ENCODE measurements around the gene FIP1L1. TPM values are rescaled to one million over a fixed set of nuclear protein-coding genes. Genes with fewer than 3 reads are reported as not detected.
A peak's percentile ranks its signal among the peaks of the same experiment; 100 is the strongest.
"Not testable (repeated sequence)": the region's sequence is repeated elsewhere in the genome, so short reads cannot be mapped to it uniquely, and the experiment has no call there.

The FIP1L1 gene, protein sequence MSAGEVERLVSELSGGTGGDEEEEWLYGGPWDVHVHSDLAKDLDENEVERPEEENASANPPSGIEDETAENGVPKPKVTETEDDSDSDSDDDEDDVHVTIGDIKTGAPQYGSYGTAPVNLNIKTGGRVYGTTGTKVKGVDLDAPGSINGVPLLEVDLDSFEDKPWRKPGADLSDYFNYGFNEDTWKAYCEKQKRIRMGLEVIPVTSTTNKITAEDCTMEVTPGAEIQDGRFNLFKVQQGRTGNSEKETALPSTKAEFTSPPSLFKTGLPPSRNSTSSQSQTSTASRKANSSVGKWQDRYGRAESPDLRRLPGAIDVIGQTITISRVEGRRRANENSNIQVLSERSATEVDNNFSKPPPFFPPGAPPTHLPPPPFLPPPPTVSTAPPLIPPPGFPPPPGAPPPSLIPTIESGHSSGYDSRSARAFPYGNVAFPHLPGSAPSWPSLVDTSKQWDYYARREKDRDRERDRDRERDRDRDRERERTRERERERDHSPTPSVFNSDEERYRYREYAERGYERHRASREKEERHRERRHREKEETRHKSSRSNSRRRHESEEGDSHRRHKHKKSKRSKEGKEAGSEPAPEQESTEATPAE
- 49.7 TPM for polyA plus RNA-seq (2013, experiment 1 of 2; ENCODE audit: insufficient read length)
- polyA plus RNA-seq (2013, experiment 2 of 2; ENCODE audit: insufficient read length): 35.9 TPM

DNA sequence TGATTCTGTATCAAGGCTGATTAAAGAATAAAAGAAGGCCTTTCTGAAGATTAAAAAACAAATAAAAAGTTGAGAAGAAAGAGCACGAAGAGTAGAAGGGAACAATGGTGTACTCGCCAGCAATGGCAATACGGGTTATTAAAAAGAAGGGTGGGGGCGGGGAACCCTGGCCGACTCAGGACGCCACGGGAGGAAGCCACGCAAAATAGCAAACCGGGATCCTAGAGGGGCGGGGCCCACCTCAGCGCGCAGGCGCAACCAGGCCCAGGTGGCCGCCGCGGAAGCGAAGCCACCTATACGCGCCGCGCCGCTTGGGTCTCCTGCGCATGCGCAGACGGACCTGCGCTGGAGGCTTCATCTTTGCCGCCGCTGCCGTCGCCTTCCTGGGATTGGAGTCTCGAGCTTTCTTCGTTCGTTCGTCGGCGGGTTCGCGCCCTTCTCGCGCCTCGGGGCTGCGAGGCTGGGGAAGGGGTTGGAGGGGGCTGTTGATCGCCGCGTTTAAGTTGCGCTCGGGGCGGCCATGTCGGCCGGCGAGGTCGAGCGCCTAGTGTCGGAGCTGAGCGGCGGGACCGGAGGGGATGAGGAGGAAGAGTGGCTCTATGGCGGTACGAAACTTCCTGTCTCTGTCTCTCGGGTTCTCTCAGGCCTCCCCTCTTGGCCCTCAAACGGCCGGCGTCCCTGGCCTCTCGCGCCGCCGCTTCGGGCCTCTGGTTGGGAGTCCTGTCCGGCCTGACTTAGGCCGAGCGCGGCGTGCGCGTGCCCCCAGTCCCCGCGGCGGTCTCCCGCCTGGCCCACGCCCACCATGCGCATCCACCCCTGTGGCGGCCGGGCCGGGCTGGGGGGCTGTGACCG, at the start of gene FIP1L1:
Gene FIP1L1, plus strand, starts transcription at position 323 of the 852 bp plus-strand sequence. Its CDS starts 198 bp downstream, at position 521.
- DNase-seq: peak; percentile 84

DNA sequence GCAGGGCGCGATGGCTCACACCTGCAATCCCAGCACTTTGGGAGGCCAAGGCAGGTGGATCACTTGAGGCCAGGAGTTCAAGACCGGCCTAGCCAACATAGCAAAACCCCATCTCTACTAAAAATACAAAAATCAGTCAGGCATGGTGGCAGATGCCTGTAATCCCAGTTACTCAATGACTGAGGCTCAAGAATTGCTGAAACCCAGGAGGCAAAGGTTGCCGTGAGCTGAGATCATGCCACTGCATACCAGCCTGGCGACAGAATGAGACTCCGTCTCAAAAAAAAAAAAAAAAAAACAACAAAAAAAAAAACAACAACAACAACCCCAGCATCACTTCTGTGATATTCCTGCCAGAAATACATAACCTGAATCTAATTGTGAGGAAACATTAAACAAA, 42.5 kb upstream of the FIP1L1 start:
- peak; percentile 2 for DNase-seq

DNA sequence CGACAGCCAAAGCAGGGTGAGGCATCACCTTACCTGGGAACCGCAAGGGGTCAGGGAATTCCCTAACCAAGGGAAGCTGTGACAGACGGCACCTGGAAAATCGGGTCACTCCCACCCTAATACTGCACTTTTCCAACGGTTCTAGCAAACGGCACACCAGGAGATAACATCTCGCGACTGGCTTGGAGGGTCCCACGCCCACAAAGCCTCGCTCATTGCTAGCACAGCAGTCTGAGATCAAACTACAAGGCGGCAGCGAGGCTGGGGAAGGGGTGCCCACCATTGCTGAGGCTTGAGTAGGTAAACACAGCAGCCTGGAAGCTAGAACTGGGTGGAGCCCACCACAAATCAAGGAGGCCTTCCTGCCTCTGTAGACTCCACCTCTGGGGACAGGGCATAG, 37.3 kb upstream of the FIP1L1 start:
- not testable (repeated sequence) for DNase-seq

DNA sequence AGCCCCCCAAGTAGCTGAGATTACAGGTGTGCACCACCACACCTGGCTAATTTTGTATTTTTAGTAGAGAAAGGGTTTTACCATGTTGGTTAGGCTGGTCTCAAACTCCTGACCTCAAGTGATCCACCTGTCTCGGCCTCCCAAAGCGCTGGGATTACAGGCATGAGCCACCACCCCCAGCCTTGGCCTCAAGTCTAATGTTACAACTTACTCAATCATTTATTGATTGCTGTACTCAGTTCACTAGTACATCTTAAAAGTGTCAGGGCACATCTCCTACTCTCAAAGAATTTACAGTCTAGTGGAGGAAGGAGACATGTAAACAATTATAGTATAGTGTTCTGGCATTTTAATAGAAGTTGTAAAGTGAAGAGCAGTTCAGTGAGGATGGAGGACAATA, 31.0 kb upstream of the FIP1L1 start:
- DNase-seq: not testable (repeated sequence)

DNA sequence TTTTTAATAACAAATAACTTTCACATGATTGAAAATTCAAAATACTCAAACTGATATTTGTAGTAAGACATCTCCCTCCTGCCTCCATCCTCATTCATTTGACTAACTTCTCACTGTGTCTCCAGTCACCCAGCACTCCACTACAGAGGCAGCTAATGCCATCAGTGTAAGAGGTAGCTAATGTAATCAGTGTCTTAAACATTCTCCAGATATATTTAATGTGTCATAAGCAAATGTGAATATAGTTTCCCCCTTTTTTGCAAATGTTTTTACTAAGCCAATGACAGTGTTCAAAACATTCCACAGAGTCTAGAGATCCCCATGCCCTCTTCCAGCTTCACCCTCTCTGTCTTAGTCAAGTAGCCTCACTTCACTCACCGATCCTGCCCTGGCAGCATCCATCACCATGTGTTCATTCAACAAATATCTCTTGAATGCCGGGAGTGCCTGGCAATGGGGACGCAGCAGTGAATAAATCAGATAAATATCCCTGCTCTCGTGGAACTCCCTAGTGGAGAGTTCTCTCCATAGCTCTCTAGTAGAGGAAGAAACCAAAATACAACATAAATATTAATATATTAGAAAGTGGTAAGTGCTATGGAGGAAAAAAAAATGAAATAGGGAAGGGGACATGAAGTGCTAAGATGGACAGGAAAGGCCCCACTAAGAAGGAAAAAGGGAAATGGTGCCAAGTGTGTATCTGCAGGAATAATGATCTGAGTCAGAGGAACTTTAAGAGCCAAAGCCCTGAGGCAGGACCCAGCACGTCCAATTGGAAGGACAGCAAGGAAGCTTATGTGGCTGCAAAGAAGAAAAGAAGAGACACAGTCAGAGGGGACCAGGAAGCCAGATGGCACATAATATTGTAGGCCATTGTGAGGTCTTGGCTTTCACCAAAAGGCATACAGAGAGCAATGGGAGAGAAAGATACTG, 30.3 kb upstream of the FIP1L1 start:
- peak; percentile 78 for DNase-seq

DNA sequence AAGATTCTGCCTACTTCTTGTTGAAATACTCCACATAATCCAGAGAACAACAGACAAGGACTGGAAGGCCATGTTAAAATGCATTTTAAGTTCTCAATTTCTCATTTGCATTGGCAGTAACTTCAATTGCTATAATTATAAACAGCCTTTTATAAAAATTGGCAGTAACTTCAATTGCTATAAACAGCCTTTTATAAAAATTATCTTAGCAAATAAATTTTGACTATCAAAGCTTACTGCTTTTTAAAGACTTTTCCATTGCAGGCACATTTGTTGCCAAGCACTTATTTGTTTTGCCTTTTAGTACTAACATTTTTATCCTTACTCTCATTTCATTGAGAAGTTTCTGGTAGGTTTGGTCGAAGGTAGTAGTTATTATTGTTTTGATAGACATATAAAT, 29.4 kb upstream of the FIP1L1 start:
- DNase-seq: no peak

DNA sequence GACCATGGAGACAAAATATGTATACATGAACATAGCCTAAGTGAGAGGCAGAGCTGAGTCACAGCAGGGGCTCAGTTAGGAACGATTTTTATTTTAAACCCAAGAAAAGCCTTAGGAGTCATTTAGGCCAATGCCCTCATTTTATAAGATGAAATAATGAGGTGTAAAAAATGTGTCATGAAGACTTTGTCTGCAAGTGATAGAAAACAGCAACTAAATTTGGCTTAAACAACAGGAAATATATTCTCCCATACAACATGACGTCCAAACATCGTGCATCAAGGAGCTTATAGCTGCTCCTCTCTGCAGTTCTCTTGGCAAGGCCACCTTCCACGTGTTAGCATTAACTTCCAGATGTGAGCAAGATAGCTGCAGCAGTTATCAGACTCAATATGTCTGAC, 28.4 kb upstream of the FIP1L1 start:
- no peak for DNase-seq

DNA sequence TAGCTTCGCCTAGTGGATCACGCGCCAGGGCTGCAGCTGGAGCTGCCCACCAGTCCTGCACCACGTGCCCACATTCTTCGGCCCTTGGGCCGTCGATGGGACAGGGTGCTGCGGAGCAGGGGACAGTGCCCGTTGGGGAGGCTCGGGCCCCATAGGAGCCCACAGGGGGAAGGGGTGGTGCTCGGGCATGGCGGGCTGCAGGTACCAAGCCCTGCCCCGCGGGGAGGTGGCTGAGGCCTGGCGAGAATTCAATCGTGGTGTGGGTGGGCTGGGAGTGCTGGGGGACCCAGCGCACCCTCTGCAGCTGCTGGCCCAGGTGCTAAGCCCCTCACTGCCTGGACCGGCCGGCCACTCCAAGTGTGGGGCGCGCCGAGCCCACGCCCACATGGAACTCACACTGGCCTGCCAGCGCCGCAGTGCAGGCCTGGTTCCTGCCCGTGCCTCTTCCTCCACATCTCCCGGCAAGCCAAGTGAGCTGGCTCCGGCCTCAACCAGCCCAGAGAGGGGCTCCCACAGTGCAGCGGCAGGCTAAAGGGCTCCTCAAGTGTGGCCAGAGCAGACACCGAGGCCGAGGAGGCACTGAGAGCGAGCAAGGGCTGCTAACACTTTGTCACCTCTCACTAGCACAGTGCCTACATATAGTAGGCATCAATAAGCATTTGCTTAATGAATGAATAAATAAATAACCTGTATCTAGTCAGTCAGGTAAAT, 23.3 kb upstream of the FIP1L1 start:
- DNase-seq: no peak

DNA sequence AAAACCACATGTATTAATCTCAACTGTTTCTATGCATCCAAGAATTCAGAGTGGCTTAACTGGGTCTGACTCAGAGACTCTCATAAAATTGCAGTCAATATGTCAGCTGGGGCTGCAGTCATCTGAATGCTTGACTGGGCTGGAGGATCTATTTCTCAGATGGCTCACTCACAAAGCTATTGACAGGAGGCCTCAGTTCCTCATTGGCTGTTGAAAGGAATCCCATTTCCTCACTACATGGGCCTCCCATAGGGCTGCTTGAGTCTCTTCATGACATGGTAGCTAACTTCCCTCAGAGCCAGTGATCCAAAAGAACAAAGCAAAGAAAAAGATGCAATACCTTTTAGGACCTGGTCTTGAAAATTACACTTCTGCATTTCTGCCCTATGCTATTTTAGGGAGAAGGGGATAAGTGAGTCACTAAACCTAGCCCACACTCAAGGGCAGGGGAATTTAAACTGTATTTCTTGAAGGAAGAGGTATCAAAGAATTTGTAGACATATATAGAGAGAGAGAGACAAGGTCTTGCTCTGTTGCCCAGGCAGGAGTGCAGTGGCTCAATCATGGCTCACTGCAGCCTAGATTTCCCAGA, 21.4 kb upstream of the FIP1L1 start:
- DNase-seq: no peak

DNA sequence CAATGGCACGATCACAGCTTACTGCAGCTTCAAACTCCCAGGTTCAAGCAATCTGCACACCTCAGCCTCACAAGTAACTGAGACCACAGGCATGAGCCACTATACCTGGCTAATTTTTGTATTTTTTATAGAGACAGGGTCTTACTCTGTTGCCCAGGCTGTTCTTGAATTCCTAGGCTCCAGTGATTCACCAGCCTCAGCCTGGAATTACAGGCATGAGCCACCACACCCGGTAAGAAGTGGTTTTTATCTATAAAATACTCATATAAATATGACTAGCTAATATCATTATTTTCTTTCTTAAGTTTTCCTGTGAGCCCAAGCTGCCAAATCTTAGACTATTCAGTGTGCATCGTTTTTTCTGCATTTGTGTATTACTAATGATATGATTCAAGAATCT, 16.0 kb upstream of the FIP1L1 start:
- peak; percentile 59 for DNase-seq

DNA sequence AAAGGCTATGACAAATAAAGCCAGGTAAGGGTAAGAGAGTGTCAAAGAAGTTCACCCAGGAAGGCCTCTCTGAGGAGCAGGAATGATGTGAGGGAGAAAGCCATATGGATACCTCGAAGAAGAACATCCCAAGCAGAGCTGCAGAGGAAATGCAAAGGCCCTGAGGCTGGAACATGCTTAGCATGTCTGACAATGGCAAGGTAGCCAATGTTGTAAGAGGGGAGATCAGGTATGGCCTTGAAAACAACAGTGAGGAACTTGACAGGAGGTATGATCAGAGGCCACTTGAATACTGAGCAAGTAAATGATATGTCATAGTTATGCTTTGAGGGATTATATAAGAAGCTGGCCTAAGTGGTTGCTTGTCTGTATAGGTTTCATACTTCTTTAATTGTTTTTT, 15.3 kb upstream of the FIP1L1 start:
- DNase-seq: no peak

DNA sequence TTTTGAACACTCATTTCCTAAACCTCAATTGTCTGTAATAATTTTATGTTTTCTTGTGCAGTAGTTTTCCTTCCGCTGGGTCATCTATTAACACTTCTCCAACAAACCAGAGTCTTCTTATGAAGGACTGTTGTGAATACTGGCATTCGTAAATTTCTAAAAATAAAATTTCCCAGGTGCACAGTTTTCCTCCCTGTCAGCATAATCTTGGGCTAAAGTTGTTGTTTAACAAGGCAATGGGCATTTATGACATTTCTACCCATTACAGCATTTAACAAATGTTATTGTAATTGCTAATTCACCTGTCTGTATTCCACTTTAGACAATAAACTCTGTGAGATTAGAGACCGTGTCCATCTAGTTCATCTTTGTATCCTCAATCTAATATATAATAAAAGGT, 12.8 kb upstream of the FIP1L1 start:
- DNase-seq: no peak

DNA sequence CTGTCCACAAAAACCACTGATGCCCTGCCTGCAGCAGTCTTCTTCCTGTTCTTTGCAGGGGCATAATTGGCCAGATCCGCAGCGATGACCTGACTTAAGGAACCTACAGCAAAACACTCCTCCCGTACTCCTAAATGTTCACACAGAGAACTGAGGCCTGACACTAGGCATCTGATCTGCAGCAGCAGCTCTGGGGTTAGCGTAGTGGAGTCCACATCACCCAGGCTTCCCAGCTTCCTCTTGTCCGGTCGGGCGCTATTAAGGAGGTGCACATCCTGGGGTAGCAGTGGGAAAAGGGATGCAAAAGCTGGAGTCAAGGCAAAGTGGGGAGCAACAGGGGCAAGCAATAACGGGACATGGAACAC, 12.3 kb upstream of the FIP1L1 start:
- DNase-seq: peak; percentile 11

DNA sequence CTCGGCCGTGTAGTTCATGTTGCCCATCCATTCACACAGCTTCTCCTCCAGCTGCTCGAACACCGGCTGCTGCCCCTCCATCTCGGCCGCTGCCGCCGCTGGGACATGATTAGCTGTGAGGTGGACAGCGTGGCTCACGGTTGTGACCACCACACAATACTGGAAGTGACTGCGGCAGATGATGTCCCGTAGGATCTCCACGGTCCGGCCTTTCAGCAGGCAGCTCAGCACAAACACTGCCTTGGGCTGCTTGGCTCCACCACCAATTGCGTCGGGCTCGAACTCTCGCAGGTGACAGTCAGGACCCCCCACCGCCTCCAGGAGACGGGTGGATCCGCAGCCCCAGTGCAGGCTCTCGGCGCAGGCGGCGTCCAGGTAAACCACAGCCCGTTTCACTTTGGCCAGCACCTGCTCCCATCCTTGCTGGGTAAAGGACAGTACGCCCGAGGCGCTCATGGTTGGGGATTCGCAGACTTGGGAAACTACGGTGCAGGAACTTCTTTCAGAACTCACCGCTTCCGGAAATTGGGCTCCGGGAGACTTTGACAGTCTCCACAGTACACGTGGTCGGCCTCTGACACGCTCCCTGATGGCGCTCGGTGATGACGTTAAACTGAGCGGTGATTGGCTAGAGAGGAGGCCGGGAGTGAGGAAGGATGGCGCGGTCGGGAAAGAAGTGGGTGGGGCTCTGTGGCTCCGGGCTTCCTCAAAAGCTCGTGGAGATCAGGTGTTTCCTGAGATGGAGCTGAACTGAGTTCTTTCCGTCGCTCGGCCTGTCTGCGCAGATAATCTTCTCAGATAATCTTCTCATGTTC, 11.7 kb upstream of the FIP1L1 start, which contains the start of gene SCFD2:
Gene SCFD2, minus strand, starts transcription at position 576 of the 815 bp plus-strand sequence.
- DNase-seq: peak; percentile 99

DNA sequence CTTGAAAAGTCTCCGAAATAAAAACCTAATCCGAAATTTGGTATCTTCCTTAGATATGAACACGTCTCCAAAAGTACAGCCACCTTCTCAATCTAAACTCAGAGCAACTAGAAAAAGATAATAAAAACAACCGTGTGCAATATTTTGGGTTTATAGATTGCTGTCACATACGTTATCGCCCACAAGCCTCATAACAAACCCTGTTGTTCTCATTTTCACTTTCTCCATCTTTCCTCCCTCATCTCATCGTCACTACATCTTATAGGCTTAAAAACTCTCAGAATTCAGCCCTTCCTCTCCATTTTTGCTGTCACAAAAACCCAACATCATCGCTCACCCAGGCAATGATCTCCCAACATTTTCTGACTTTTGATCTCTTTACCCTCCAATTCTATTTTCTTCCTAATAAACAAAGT, 11.1 kb upstream of the FIP1L1 start:
- DNase-seq: no peak

DNA sequence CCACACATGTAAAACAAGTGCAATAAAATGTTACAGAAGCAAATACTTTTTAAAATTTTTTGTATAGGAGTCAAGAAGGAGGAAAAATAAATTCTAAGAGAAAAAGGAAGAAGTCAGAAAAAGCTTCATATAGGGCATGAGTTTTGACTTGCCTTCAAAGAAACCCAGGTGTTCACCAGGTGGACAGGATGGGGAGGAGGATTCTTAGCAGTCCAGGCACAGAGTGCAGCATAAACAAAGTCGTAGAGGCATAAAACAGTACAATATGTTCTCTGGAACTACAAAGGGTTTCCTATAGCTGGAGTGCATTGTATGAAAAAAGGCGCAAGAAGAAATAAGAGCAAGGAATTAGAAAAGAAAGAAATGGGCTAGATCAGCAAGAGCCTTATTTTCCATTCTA, 9.7 kb upstream of the FIP1L1 start:
- DNase-seq: no peak

DNA sequence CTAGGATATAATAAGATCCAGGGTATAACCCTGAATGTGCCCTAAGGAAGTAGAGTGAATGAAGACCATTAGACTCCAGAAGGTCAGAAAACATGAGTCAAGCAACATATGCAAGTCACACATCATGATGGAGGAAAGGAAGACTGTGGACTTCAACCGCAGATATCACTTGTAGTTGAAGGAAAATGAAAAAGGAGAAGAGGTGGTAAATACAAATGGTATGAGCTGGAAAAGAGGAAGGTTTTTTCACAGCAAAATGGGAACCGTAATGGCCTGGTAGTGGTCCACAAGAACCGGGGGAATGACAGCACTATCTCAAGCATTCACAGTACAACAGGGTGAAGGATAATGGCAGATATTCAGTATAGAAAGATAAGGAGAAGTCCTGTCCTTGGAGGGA, 6.4 kb upstream of the FIP1L1 start:
- no peak for DNase-seq

DNA sequence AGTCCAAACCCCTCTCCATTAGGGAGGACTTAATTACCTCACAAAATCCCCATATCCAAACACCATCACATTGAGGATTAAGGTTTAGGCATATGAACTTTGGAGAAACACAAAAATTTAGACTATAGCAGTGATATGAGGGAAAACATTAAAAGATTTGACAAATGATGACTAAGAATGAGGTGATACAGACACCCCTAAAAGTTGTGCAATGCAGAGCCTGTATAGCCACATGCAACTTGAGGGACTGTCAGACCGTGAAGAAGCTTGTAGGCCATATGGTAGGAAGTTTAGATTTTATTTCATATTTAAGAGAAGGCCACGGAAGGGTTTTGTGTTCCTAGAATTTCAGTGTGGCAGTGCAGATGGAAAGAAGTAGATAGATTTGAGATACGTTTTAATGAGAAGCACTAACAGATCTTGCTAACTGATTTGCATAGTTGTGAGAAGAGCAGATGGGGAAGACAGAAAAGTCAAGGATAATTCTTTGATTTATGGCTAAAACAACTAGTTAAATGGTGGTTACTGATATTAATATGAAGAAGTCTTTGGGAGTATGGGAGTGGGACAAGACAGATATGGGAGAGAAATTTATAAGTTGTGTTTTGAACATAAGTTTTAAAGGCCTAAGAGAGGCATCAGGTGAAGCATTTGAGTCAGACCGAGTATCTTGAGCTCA, 5.5 kb upstream of the FIP1L1 start:
- DNase-seq: no peak

DNA sequence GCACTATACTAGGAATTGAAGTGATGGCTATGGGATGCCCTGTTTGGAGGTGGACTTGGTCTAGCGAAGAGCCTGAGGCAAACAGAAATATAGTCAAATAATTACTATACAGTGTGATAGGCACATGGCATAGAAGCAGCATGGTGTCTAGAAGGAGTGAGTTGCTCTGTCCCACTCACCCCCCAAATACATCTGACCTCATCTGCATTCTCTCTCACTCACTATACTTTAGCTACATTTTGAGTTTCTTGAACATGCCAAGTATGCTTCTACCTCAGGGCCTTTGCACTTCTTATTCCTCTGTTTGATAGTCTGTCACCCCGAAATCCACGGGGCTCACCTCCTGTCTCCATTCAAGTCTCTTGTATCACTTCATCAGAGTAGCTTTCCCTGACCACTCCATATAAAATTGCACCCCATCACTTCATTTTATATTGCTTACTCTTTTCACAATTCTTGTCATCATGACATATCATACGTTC, 2.6 kb upstream of the FIP1L1 start:
- DNase-seq: no peak

Data from fibroblast of skin of back (primary cell).